H1 (cell line): Measurements from ENCODE around the gene SLC46A3.

Experiments used
- EP300 ChIP-seq, 2 experiments: IDR thresholded peaks; 1 replicate in 1 of 2; 2 replicates in 1 of 2; pipeline ENCODE4 v1.6.1; 2011 to 2012; ENCODE audit warnings: low read depth in 2 of 2, low read length in 2 of 2, mild to moderate bottlenecking in 2 of 2, borderline replicate concordance in 1 of 2, inconsistent platforms in 1 of 2, moderate library complexity in 1 of 2
- JUND ChIP-seq: IDR thresholded peaks from 2 replicates; pipeline ENCODE4 v1.6.1; 2011; ENCODE audit warnings: mild to moderate bottlenecking, improper control_type of control experiment, low read length
- PHF8 ChIP-seq: fragments of 200-600 bp; sonication (generic); conservative IDR thresholded peaks from 2 replicates; pipeline ENCODE4 v1.7.1; 2012; ENCODE audit warnings: low read depth, mild to moderate bottlenecking, inconsistent platforms, low read length, moderate library complexity
- SRF ChIP-seq: IDR thresholded peaks from 2 replicates; pipeline ENCODE4 v1.6.1; 2011; ENCODE audit warnings: mild to moderate bottlenecking, low read depth, low read length, moderate library complexity
- ZNF274 ChIP-seq: IDR thresholded peaks from 2 replicates; pipeline ENCODE4 v1.7.0; 2012; ENCODE audit warnings: low read length, borderline replicate concordance; ENCODE audit errors: extremely low read depth
- TF ChIP-seq, protein P1 (sequence below), 3 experiments: IDR thresholded peaks; 1 replicate in 2 of 3; 2 replicates in 1 of 3; pipeline versions ENCODE4 v1.5.1 to v1.6.1; 2011; ENCODE audit warnings: low read length in 3 of 3, mild to moderate bottlenecking in 3 of 3, inconsistent platforms in 2 of 3, low read depth in 1 of 3, moderate library complexity in 1 of 3; ENCODE audit not compliant: insufficient read depth in 1 of 3; ENCODE audit errors: control extremely low read depth in 1 of 3

DNA sequence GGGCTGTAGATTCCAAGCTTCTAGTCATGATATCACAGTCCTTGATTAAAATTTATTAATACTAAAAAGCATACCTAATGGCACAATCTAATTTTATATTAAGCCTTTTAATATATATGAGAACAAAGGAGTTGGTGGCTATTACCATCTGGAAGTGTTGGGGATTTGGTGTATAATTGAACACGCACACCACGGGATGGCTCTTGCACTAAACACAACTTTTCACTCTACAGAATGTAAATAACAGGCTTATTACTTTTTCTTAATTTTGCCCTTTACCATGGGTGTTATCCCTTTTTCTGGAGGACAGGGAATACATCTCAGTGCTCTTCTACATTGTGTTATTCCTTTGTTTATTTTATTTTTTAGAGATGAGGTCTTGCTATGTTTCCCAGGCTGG, 38.2 kb downstream of the SLC46A3 start:
- TF ChIP-seq SRF (no peak), JUND (no peak), PHF8 (no peak), ZNF274 (no peak), EP300 (IDR thresholded peaks at IDR 0.05; ENCODE audit: borderline replicate concordance in 1 of 2, low read depth in 2 of 2, low read length in 2 of 2) (no peak)
- TF ChIP-seq, protein P1, sequence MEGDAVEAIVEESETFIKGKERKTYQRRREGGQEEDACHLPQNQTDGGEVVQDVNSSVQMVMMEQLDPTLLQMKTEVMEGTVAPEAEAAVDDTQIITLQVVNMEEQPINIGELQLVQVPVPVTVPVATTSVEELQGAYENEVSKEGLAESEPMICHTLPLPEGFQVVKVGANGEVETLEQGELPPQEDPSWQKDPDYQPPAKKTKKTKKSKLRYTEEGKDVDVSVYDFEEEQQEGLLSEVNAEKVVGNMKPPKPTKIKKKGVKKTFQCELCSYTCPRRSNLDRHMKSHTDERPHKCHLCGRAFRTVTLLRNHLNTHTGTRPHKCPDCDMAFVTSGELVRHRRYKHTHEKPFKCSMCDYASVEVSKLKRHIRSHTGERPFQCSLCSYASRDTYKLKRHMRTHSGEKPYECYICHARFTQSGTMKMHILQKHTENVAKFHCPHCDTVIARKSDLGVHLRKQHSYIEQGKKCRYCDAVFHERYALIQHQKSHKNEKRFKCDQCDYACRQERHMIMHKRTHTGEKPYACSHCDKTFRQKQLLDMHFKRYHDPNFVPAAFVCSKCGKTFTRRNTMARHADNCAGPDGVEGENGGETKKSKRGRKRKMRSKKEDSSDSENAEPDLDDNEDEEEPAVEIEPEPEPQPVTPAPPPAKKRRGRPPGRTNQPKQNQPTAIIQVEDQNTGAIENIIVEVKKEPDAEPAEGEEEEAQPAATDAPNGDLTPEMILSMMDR (IDR thresholded peaks at IDR 0.05; ENCODE audit: control extremely low read depth in 1 of 3, insufficient read depth in 1 of 3, low read depth in 1 of 3, low read length in 3 of 3) = no peak
